Progenitor cell of endocrine pancreas (in vitro differentiated cells): ENCODE results near the gene RAPGEF2. TPM values are rescaled to one million over a fixed set of nuclear protein-coding genes. Genes with fewer than 3 reads are reported as not detected.
A peak's percentile ranks its signal among the peaks of the same experiment; 100 is the strongest.

Source experiments
- DNase-seq: peaks from one replicate; pipeline ENCODE4 v3.0.0; 2021; ENCODE audit warnings: low spot score; ENCODE audit not compliant: unreplicated experiment
- H3K27ac Mint-ChIP-seq: 2 replicates; pipeline ENCODE4 v1.8.0; 2021; ENCODE audit warnings: mild to moderate bottlenecking, moderate library complexity, mixed read lengths
- H3K27me3 Mint-ChIP-seq: 2 replicates; pipeline ENCODE4 v1.8.0; 2021; ENCODE audit warnings: mixed read lengths
- H3K36me3 Mint-ChIP-seq: 2 replicates; pipeline ENCODE4 v1.8.0; 2022; ENCODE audit warnings: mixed read lengths; ENCODE audit not compliant: insufficient read depth
- H3K4me1 Mint-ChIP-seq: 2 replicates; pipeline ENCODE4 v1.8.0; 2021; ENCODE audit warnings: low read depth, mixed read lengths
- H3K4me3 Mint-ChIP-seq: 2 replicates; pipeline ENCODE4 v1.8.0; 2021; ENCODE audit warnings: low read depth, mild to moderate bottlenecking, moderate library complexity, mixed read lengths
- H3K9me3 Mint-ChIP-seq: 2 replicates; pipeline ENCODE4 v1.8.0; 2021; ENCODE audit warnings: low read depth, mixed read lengths
- total RNA-seq: library from RNA; stranded (reverse); gene quantifications from 2 replicates; pipeline ENCODE4 v1.2.1, GENCODE V29; 2021
- TF ChIP-seq, protein P1 (sequence below): fragments of 200-600 bp; sonication (generic); IDR thresholded peaks from one replicate; pipeline ENCODE4 v1.5.0; 2021; ENCODE audit warnings: antibody characterized with exemption, mild to moderate bottlenecking; ENCODE audit not compliant: unreplicated experiment

The RAPGEF2 gene
- total RNA-seq, 1 donor from 2014 or later, result 68.9 TPM

DNA sequence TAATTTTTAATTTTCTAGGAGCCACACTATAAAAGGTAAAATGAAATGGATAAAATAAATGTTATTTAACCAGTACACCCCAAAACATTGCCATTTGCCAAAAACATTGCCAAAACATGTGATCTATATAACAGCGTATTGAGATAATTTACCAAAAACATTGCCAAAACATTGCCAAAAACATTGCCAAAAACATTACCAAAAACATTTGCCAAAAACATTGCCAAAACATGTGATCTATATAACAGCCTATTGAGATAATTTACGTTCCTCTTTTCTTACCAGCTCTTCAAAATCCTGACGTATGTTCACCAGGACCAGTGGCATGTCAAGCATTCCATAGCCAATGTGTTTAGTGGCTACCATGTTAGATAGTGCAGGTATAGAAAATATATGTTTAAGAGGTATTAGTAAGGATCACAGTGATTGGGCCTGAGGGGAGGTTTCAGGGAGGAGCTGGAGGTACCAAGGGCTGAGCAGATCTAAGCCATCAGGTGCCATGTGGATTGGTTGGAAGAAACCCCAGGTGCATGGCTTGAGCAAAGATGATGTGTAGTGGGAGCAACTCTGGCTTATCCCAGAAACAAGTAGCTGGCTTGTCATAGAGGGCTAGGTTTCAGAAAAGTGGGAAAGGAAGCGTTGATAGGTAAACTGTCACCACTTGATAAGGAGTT, 42.6 kb downstream of the RAPGEF2 start:
- peak overlapping the region; percentile 22 for H3K27ac Mint-ChIP-seq
- H3K4me3 Mint-ChIP-seq, result no peak overlapping the region
- no peak for DNase-seq
- TF ChIP-seq, protein P1, sequence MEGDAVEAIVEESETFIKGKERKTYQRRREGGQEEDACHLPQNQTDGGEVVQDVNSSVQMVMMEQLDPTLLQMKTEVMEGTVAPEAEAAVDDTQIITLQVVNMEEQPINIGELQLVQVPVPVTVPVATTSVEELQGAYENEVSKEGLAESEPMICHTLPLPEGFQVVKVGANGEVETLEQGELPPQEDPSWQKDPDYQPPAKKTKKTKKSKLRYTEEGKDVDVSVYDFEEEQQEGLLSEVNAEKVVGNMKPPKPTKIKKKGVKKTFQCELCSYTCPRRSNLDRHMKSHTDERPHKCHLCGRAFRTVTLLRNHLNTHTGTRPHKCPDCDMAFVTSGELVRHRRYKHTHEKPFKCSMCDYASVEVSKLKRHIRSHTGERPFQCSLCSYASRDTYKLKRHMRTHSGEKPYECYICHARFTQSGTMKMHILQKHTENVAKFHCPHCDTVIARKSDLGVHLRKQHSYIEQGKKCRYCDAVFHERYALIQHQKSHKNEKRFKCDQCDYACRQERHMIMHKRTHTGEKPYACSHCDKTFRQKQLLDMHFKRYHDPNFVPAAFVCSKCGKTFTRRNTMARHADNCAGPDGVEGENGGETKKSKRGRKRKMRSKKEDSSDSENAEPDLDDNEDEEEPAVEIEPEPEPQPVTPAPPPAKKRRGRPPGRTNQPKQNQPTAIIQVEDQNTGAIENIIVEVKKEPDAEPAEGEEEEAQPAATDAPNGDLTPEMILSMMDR, result no peak
- no peaks in the 10 kb centered on the region for H3K27me3 Mint-ChIP-seq
- H3K36me3 Mint-ChIP-seq, result peaks cover 1% of the 10 kb centered on the region
- H3K9me3 Mint-ChIP-seq, result no peaks in the 10 kb centered on the region
- peaks cover 24% of the 10 kb centered on the region for H3K4me1 Mint-ChIP-seq

DNA sequence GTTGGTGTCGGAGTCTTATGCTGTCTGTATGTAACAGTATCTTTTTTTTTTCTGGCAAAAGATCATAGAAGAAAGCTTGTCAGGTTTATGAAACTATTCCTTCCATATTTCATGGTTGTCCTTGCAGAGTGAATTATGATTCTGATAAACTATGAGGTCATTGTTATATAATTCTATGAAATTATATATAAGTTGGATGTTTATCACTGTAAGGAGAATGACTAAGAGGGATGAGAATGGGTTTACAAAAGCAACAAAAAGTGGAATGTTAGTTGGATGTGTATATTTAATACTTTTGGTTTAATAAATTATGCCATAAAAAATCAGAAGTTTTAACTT, 43.1 kb downstream of the RAPGEF2 start:
- no peak for DNase-seq
- TF ChIP-seq, protein P1, result no peak
- H3K27ac Mint-ChIP-seq, result peak overlapping the region; percentile 22
- no peaks in the 10 kb centered on the region for H3K27me3 Mint-ChIP-seq
- H3K36me3 Mint-ChIP-seq, result peaks cover 1% of the 10 kb centered on the region
- H3K4me3 Mint-ChIP-seq, result no peak overlapping the region
- peaks cover 29% of the 10 kb centered on the region for H3K4me1 Mint-ChIP-seq
- H3K9me3 Mint-ChIP-seq, result no peaks in the 10 kb centered on the region

DNA sequence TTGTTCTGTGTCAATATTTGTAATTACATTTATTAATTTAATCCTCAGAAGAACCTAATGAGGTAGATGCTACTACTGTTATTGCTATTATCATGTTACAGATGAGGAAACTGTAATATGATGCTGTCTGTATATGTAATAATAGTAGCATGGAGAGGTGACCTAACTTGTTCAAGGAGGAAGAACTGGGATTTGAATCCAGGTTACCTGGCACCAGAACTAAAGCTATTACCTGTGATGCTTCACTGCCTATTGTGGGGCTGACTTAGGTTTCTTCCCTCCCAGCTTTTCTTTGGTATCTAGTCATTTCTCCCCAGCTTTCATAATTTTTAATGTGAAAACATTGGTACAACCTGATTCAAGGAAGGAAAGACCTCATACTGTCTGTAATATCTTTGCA, 43.6 kb downstream of the RAPGEF2 start:
- Mint-ChIP-seq H3K4me3 (no peak overlapping the region), H3K9me3 (no peaks in the 10 kb centered on the region), H3K27me3 (no peaks in the 10 kb centered on the region), H3K4me1 (peaks cover 32% of the 10 kb centered on the region), H3K36me3 (peaks cover 1% of the 10 kb centered on the region), H3K27ac (no peak overlapping the region)
- TF ChIP-seq, protein P1, result no peak
- DNase-seq, result no peak

DNA sequence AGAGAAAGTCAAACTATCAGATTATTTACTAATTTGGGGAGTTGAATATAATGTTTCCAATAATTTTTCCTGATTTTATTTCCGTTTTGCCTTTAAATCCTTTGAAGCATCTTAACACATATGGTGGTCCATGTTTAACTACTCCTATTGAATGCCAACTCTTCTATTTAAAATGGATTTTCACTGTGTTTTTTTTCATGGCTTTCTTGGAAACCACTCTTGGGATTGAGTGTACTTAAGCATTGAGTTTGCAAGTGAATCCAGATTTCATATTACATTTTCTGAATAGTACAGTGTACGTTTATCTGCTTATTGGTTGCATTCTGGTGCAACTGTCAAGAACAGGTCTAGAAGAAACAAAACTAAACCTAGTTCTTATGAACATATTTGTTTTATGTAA, 45.6 kb downstream of the RAPGEF2 start:
- Mint-ChIP-seq H3K27ac (no peak overlapping the region), H3K4me1 (peaks cover 29% of the 10 kb centered on the region), H3K27me3 (no peaks in the 10 kb centered on the region), H3K36me3 (peaks cover 1% of the 10 kb centered on the region), H3K4me3 (no peak overlapping the region), H3K9me3 (no peaks in the 10 kb centered on the region)
- TF ChIP-seq, protein P1, result no peak
- DNase-seq, result no peak

DNA sequence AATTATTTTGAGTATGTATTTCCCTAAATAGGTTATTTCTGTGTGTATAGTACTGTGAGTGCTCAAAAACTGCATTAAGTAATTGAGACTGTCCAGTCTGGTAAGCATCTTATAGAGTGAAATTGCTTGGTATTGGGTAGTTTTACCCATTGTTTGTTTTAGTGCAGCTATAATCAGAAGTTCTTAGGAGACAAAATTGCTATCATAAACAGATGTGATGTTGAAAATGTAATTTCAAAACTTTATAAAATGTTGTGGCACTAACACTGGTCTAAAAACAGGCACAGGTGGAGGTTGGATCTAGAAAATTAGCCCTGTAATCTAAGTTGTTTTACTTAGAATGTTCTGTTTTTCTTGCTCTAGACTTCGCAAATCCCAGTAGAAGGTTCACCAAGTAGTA, 46.8 kb downstream of the RAPGEF2 start:
- Mint-ChIP-seq H3K4me3 (no peak overlapping the region), H3K36me3 (peaks cover 1% of the 10 kb centered on the region), H3K27ac (no peak overlapping the region), H3K27me3 (no peaks in the 10 kb centered on the region), H3K9me3 (no peaks in the 10 kb centered on the region), H3K4me1 (peaks cover 32% of the 10 kb centered on the region)
- no peak for DNase-seq
- TF ChIP-seq, protein P1, result no peak
